Right lobe of liver (tissue), 4 donors: ENCODE data around the gene RMDN3.

ENCODE experiments used
- CTCF ChIP-seq, 4 donors: fragments of 200-600 bp in 3 of 4; fragments of 450-650 bp in 1 of 4; IDR thresholded peaks; one replicate each; pipeline versions ENCODE4 v1.5.1 to v1.8.0; 2016 to 2022; ENCODE audit warnings: antibody characterized with exemption in 4 of 4, mild to moderate bottlenecking in 2 of 4
- POLR2A ChIP-seq: fragments of 450-650 bp; IDR thresholded peaks from one replicate; pipeline ENCODE4 v1.6.1; 2017; ENCODE audit warnings: antibody characterized with exemption, mild to moderate bottlenecking
- donor health status: DM: no; HTN: no; CAD: no.
- donor health status: DM: no; HTN: no; CAD: no.
- donor health status: DM: no; HTN: yes; CAD: no.

- TF ChIP-seq CTCF (IDR thresholded peaks at IDR 0.05) (no peak), POLR2A (no peak)
Observed at GRCh38 chr15:40751745-40752144, 3.3 kb downstream of the RMDN3 start.
